HG02798 (cell line): ENCODE results near the gene TSPAN8.
"Not testable (repeated sequence)": the region's sequence is repeated elsewhere in the genome, so short reads cannot be mapped to it uniquely, and the experiment has no call there.

Experiments used
- ATAC-seq: cut with Tn5 transposase; IDR thresholded peaks from one replicate; pipeline ENCODE4 v1.9.1; 2021; ENCODE audit warnings: mild to moderate bottlenecking; ENCODE audit not compliant: unreplicated experiment, poor library complexity

TSPAN8 gene

GRCh38 chr12:71165780-71166179, 8.0 kb upstream of the TSPAN8 start:
- not testable (repeated sequence) for ATAC-seq

- ATAC-seq: no peak
Measured at GRCh38 chr12:71164568-71165197, 6.9 kb upstream of the TSPAN8 start.

GRCh38 chr12:71164166-71164565, 6.4 kb upstream of the TSPAN8 start:
- ATAC-seq: no peak

GRCh38 chr12:71162832-71163763, 5.3 kb upstream of the TSPAN8 start:
- no peak for ATAC-seq

GRCh38 chr12:71161591-71161990, 3.8 kb upstream of the TSPAN8 start:
- ATAC-seq: no peak

- ATAC-seq: no peak
Measured at GRCh38 chr12:71160585-71160984, 2.8 kb upstream of the TSPAN8 start.

GRCh38 chr12:71159878-71160277, 2.1 kb upstream of the TSPAN8 start:
- ATAC-seq: no peak

GRCh38 chr12:71159264-71159663, 1.5 kb upstream of the TSPAN8 start:
- ATAC-seq: no peak

GRCh38 chr12:71158361-71158882, 623 bp upstream of the TSPAN8 start:
- ATAC-seq: no peak

GRCh38 chr12:71155225-71155624, 2.6 kb downstream of the TSPAN8 start:
- no peak for ATAC-seq

GRCh38 chr12:71152851-71153250, 4.9 kb downstream of the TSPAN8 start:
- no peak for ATAC-seq

GRCh38 chr12:71150041-71150440, 7.8 kb downstream of the TSPAN8 start:
- ATAC-seq: not testable (repeated sequence)

GRCh38 chr12:71144682-71145081, 13.1 kb downstream of the TSPAN8 start:
- ATAC-seq: no peak

GRCh38 chr12:71142956-71143355, 14.8 kb downstream of the TSPAN8 start:
- ATAC-seq: no peak

- ATAC-seq: no peak
Measured at GRCh38 chr12:71142016-71142415, 15.8 kb downstream of the TSPAN8 start.

GRCh38 chr12:71141378-71141926, 16.3 kb downstream of the TSPAN8 start:
- no peak for ATAC-seq

GRCh38 chr12:71139153-71139735, 18.6 kb downstream of the TSPAN8 start:
- ATAC-seq: no peak

- ATAC-seq: no peak
Measured at GRCh38 chr12:71138011-71138410, 19.8 kb downstream of the TSPAN8 start.

- ATAC-seq: no peak
Measured at GRCh38 chr12:71135812-71136176, 22.0 kb downstream of the TSPAN8 start.

GRCh38 chr12:71135077-71135811, 22.6 kb downstream of the TSPAN8 start:
- ATAC-seq: no peak
